ENCODE results near the gene GNG7.
"Not testable (repeated sequence)": the region's sequence is repeated elsewhere in the genome, so short reads cannot be mapped to it uniquely, and the experiment has no call there.

The GNG7 gene

DNA sequence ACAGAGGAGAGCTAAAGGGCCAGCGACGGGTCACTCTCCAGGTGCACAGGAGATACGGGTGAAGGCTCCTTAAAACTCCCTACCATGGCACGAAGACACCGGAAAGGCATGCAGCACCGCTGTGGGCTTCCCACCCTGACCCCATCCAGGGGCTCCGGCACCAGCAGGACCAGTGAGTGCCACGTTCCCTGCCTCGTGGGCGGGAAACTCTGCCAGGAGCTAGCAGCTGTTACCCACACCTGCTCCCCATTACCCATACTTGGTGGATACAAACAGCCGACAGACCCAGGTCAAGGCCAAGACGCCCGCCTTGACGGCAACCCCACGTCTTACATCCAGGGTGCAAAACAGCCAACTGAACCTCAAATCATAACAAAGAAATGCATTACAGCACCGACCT lies 56.7 kb downstream of the GNG7 start:
- no peak overlapping the region for H2AFZ ChIP-seq (ENCODE audit: low read depth, low read length)
- no peak overlapping the region for H3K4me3 ChIP-seq (ENCODE audit: low read length)
- TF ChIP-seq EZH2phosphoT487 (IDR thresholded peaks at IDR 0.05; ENCODE audit: low read depth) = no peak
- TF ChIP-seq, protein P1, sequence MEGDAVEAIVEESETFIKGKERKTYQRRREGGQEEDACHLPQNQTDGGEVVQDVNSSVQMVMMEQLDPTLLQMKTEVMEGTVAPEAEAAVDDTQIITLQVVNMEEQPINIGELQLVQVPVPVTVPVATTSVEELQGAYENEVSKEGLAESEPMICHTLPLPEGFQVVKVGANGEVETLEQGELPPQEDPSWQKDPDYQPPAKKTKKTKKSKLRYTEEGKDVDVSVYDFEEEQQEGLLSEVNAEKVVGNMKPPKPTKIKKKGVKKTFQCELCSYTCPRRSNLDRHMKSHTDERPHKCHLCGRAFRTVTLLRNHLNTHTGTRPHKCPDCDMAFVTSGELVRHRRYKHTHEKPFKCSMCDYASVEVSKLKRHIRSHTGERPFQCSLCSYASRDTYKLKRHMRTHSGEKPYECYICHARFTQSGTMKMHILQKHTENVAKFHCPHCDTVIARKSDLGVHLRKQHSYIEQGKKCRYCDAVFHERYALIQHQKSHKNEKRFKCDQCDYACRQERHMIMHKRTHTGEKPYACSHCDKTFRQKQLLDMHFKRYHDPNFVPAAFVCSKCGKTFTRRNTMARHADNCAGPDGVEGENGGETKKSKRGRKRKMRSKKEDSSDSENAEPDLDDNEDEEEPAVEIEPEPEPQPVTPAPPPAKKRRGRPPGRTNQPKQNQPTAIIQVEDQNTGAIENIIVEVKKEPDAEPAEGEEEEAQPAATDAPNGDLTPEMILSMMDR (IDR thresholded peaks at IDR 0.05; ENCODE audit: low read depth, low read length) = no peak
- H3K9ac ChIP-seq (ENCODE audit: low read length) = no peak overlapping the region
- no peaks in the 10 kb centered on the region for H4K20me1 ChIP-seq (ENCODE audit: insufficient read depth, low read length)
- no peak overlapping the region for H3K27ac ChIP-seq (ENCODE audit: low read length)
- peaks cover 13% of the 10 kb centered on the region for H3K4me1 ChIP-seq (ENCODE audit: low read length)
- no peaks in the 10 kb centered on the region for H3K79me2 ChIP-seq (ENCODE audit: low read length)
- H3K9me3 ChIP-seq (ENCODE audit: insufficient read depth, low read length) = no peaks in the 10 kb centered on the region
- peaks cover 23% of the 10 kb centered on the region for H3K27me3 ChIP-seq (ENCODE audit: low read depth, low read length)
- H3K36me3 ChIP-seq (replicated peaks; ENCODE audit: low read depth, low read length) = no peaks in the 10 kb centered on the region
- H3K4me2 ChIP-seq (ENCODE audit: low read length) = peak overlapping the region; percentile 32; the same call in 1 of the 2 replicates

DNA sequence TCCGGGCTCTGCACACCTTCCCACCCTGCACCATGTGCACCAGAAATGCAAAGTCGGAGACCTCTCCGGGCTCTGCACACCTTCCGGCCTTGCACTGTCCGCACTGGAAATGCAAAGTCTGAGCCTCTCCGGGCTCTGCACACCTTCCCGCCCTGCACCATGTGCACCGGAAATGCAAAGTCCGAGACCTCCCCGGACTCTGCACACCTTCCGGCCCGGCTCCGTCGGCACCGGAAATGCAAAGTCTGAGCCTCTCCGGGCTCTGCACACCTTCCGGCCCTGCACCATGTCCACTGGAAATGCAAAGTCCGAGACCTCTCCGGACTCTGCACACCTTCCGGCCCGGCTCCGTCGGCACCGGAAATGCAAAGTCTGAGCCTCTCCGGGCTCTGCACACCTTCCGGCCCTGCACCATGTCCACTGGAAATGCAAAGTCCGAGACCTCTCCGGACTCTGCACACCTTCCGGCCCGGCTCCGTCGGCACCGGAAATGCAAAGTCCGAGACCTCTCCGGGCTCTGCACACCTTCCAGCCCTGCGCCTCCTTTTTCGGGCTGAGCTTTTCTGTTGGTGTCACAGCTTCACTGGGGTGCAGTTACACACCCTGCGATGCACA lies 59.3 kb downstream of the GNG7 start:
- not testable (repeated sequence) for H3K79me2 ChIP-seq (ENCODE audit: low read length); H3K4me2 ChIP-seq (ENCODE audit: low read length); H3K36me3 ChIP-seq (replicated peaks; ENCODE audit: low read depth, low read length); H2AFZ ChIP-seq (ENCODE audit: low read depth, low read length); H3K9me3 ChIP-seq (ENCODE audit: insufficient read depth, low read length); H3K4me3 ChIP-seq (ENCODE audit: low read length); H3K27ac ChIP-seq (ENCODE audit: low read length); H3K9ac ChIP-seq (ENCODE audit: low read length); H4K20me1 ChIP-seq (ENCODE audit: insufficient read depth, low read length)
- peaks cover 13% of the 10 kb centered on the region for H3K4me1 ChIP-seq (ENCODE audit: low read length)
- H3K27me3 ChIP-seq (ENCODE audit: low read depth, low read length) = peaks cover 33% of the 10 kb centered on the region

DNA sequence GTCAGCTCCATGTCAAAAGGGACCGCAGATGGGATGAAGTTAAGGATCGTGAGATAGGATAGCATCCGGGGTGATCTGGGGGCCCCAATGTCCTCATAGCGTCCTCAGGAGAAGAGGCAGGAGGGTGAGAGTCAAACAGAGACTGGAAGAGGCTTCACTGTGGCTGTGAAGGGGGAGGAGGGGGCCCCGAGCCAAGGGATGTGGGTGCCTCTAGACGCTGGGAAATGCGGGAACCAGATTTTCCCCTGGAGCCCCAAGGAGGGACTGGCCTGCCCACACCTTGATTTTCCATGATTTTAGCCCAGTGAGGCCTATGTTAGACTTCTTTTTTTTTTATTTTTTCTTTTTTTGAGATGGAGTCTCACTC lies 61.2 kb downstream of the GNG7 start:
- no peak overlapping the region for H3K4me3 ChIP-seq (ENCODE audit: low read length)
- H3K9me3 ChIP-seq (ENCODE audit: insufficient read depth, low read length) = no peaks in the 10 kb centered on the region
- no peaks in the 10 kb centered on the region for H4K20me1 ChIP-seq (ENCODE audit: insufficient read depth, low read length)
- H2AFZ ChIP-seq (ENCODE audit: low read depth, low read length) = no peak overlapping the region
- H3K4me1 ChIP-seq (ENCODE audit: low read length) = peaks cover 26% of the 10 kb centered on the region
- H3K4me2 ChIP-seq (ENCODE audit: low read length) = no peak overlapping the region
- H3K79me2 ChIP-seq (ENCODE audit: low read length) = no peaks in the 10 kb centered on the region
- no peak overlapping the region for H3K27ac ChIP-seq (ENCODE audit: low read length)
- TF ChIP-seq, protein P1 (IDR thresholded peaks at IDR 0.05; ENCODE audit: low read depth, low read length) = no peak
- no peak for TF ChIP-seq EZH2phosphoT487 (IDR thresholded peaks at IDR 0.05; ENCODE audit: low read depth)
- no peak overlapping the region for H3K9ac ChIP-seq (ENCODE audit: low read length)
- peaks cover 37% of the 10 kb centered on the region for H3K27me3 ChIP-seq (ENCODE audit: low read depth, low read length)
- no peaks in the 10 kb centered on the region for H3K36me3 ChIP-seq (replicated peaks; ENCODE audit: low read depth, low read length)

DNA sequence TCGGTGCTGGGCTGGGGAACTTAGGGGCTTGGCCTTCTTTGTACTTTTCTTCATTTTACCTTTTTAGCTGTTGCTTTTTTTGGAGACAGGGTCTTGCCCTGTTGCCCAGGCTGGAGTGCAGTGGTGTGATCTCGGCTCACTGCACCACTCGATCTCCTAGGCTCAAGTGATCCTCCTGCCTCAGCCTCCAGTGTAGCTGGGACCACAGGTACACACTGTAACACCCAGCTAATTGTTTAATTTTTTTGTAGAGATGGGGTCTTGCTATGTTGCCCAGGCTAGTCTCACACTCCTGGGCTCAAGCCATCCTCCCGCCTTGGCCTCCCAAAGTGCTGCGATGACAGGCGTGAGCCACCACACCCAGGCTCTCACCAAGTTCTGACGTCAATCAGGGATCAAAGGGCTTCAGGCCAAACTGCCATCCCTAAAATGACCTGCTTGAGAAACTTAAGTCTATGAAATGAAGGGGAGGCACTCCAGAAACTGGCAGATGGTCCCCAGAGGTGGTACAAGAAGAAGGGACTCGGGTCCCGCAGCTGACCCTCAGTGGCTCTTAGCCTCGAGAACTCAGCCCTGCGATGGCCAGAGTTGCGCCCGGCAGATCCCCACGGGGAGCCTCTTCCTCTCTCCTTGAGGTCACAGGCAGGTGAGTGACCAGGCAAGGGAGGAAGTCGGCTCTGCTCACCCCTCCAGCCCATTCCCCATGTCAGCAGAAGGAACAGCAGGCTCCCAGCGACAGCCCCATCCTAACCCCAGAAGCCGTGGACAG lies 61.7 kb downstream of the GNG7 start:
- Histone ChIP-seq H3K36me3 (replicated peaks; ENCODE audit: low read depth, low read length) (no peaks in the 10 kb centered on the region), H4K20me1 (ENCODE audit: insufficient read depth, low read length) (no peaks in the 10 kb centered on the region), H2AFZ (ENCODE audit: low read depth, low read length) (no peak overlapping the region), H3K27me3 (ENCODE audit: low read depth, low read length) (peaks cover 38% of the 10 kb centered on the region), H3K79me2 (ENCODE audit: low read length) (no peaks in the 10 kb centered on the region), H3K4me1 (ENCODE audit: low read length) (peaks cover 26% of the 10 kb centered on the region), H3K27ac (ENCODE audit: low read length) (no peak overlapping the region), H3K9ac (ENCODE audit: low read length) (no peak overlapping the region), H3K4me2 (ENCODE audit: low read length) (no peak overlapping the region), H3K4me3 (ENCODE audit: low read length) (no peak overlapping the region), H3K9me3 (ENCODE audit: insufficient read depth, low read length) (no peaks in the 10 kb centered on the region)
- TF ChIP-seq EZH2phosphoT487 (IDR thresholded peaks at IDR 0.05; ENCODE audit: low read depth) = no peak
- TF ChIP-seq, protein P1 (IDR thresholded peaks at IDR 0.05; ENCODE audit: low read depth, low read length) = no peak
